Measurements from ENCODE around the gene MTR.

The MTR gene

GRCh38 chr1:236795035-236795756 lies at the start of gene MTR:
TSS of gene MTR (plus strand) at chr1:236795292. CDS start at chr1:236795704, 412 bp downstream.
- peak; percentile 99 for ATAC-seq
- TF ChIP-seq CSDC2 (CRISPR knock-in tag; IDR thresholded peaks at IDR 0.05), result no peak
- TF ChIP-seq, protein P1, sequence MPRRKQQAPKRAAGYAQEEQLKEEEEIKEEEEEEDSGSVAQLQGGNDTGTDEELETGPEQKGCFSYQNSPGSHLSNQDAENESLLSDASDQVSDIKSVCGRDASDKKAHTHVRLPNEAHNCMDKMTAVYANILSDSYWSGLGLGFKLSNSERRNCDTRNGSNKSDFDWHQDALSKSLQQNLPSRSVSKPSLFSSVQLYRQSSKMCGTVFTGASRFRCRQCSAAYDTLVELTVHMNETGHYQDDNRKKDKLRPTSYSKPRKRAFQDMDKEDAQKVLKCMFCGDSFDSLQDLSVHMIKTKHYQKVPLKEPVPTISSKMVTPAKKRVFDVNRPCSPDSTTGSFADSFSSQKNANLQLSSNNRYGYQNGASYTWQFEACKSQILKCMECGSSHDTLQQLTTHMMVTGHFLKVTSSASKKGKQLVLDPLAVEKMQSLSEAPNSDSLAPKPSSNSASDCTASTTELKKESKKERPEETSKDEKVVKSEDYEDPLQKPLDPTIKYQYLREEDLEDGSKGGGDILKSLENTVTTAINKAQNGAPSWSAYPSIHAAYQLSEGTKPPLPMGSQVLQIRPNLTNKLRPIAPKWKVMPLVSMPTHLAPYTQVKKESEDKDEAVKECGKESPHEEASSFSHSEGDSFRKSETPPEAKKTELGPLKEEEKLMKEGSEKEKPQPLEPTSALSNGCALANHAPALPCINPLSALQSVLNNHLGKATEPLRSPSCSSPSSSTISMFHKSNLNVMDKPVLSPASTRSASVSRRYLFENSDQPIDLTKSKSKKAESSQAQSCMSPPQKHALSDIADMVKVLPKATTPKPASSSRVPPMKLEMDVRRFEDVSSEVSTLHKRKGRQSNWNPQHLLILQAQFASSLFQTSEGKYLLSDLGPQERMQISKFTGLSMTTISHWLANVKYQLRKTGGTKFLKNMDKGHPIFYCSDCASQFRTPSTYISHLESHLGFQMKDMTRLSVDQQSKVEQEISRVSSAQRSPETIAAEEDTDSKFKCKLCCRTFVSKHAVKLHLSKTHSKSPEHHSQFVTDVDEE (CRISPR knock-in tag; IDR thresholded peaks at IDR 0.05), result no peak
- TF ChIP-seq ZFP3 (CRISPR knock-in tag; IDR thresholded peaks at IDR 0.05), result peak; percentile 43; the same call in 1 of the 2 replicates
- TF ChIP-seq ISL1 (CRISPR knock-in tag; IDR thresholded peaks at IDR 0.05), result no peak
- TF ChIP-seq TOX (CRISPR knock-in tag; IDR thresholded peaks at IDR 0.05; ENCODE audit: borderline replicate concordance), result no peak
- 0 out of 2 replicates have a peak, but pooled peaks have one; percentile 54 for TF ChIP-seq POU6F1 (CRISPR knock-in tag; IDR thresholded peaks at IDR 0.05; ENCODE audit: borderline replicate concordance, low read depth)
- TF ChIP-seq ZNF70 (CRISPR knock-in tag; IDR thresholded peaks at IDR 0.05), result peak; percentile 47; the same call in 1 of the 2 replicates
- TF ChIP-seq TCF4 (CRISPR knock-in tag; IDR thresholded peaks at IDR 0.05; ENCODE audit: borderline replicate concordance), result no peak
- TF ChIP-seq SNAI2 (CRISPR knock-in tag; IDR thresholded peaks at IDR 0.05), result no peak

- ATAC-seq, result no peak
- no peak for TF ChIP-seq CSDC2 (CRISPR knock-in tag; IDR thresholded peaks at IDR 0.05)
- TF ChIP-seq ZFP30 (CRISPR knock-in tag; IDR thresholded peaks at IDR 0.05), result no peak
- no peak for TF ChIP-seq CSRNP3 (CRISPR knock-in tag; IDR thresholded peaks at IDR 0.05)
- no peak for TF ChIP-seq ISL1 (CRISPR knock-in tag; IDR thresholded peaks at IDR 0.05)
- TF ChIP-seq GLIS3 (CRISPR knock-in tag; IDR thresholded peaks at IDR 0.05), result no peak
- no peak for TF ChIP-seq TOX (CRISPR knock-in tag; IDR thresholded peaks at IDR 0.05; ENCODE audit: borderline replicate concordance)
Observed at GRCh38 chr1:236746785-236747184, 48.3 kb upstream of the MTR start.

DNA sequence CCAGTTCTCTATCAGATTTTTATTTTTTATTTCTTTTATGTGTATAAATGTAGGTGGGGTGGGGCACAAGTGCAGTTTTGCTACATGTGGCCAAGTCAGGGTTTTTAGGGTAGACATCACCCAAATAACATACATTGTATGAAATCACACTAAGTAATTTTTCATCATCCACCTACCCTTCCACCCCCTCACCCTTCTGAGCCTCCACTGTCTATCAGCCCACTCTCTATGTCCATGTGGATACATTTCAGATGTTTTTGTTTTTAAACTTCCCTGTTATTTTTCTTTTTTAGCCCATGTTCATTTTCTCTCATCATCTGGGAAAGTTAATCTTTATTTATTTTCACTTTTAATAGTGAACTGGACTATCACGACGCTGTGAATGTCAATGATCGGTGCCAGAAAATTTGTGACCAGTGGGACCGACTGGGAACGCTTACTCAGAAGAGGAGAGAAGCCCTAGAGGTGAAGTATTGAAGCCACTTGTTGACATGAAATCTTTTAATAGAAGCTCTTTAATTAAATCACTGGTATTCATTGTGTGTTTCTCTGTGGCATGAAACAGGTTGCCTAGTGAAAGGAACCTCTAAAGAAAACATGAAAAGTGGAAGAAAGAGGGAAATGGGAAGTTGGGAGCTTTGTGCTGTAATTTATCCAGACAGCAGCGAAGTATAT lies 47.6 kb upstream of the MTR start:
- ATAC-seq, result no peak
- TF ChIP-seq TOX (CRISPR knock-in tag; IDR thresholded peaks at IDR 0.05; ENCODE audit: borderline replicate concordance), result no peak
- TF ChIP-seq POU6F1 (CRISPR knock-in tag; IDR thresholded peaks at IDR 0.05; ENCODE audit: borderline replicate concordance, low read depth), result no peak
- TF ChIP-seq CREB5 (CRISPR knock-in tag; IDR thresholded peaks at IDR 0.05; ENCODE audit: low read depth), result no peak
- TF ChIP-seq GLIS3 (CRISPR knock-in tag; IDR thresholded peaks at IDR 0.05), result no peak
- TF ChIP-seq TCF4 (CRISPR knock-in tag; IDR thresholded peaks at IDR 0.05; ENCODE audit: borderline replicate concordance), result no peak
- no peak for TF ChIP-seq RARB (CRISPR knock-in tag; IDR thresholded peaks at IDR 0.05)
- no peak for TF ChIP-seq SNAI2 (CRISPR knock-in tag; IDR thresholded peaks at IDR 0.05)
- no peak for TF ChIP-seq ARNTL (CRISPR knock-in tag; IDR thresholded peaks at IDR 0.05; ENCODE audit: borderline replicate concordance, low read depth)
- no peak for TF ChIP-seq ZNF8 (CRISPR knock-in tag; IDR thresholded peaks at IDR 0.05)
- TF ChIP-seq ZFP30 (CRISPR knock-in tag; IDR thresholded peaks at IDR 0.05), result no peak
- TF ChIP-seq BACH2 (CRISPR knock-in tag; IDR thresholded peaks at IDR 0.05; ENCODE audit: borderline replicate concordance), result no peak
- no peak for TF ChIP-seq PPARA (CRISPR knock-in tag; IDR thresholded peaks at IDR 0.05; ENCODE audit: borderline replicate concordance)
- no peak for TF ChIP-seq CSDC2 (CRISPR knock-in tag; IDR thresholded peaks at IDR 0.05)
- TF ChIP-seq, protein P1 (CRISPR knock-in tag; IDR thresholded peaks at IDR 0.05), result no peak
- no peak for TF ChIP-seq ESRRG (CRISPR knock-in tag; IDR thresholded peaks at IDR 0.05)
- TF ChIP-seq ZNF70 (CRISPR knock-in tag; IDR thresholded peaks at IDR 0.05), result no peak
- no peak for TF ChIP-seq ISL1 (CRISPR knock-in tag; IDR thresholded peaks at IDR 0.05)
- TF ChIP-seq ZFP3 (CRISPR knock-in tag; IDR thresholded peaks at IDR 0.05), result no peak
- no peak for TF ChIP-seq ZNF565 (CRISPR knock-in tag; conservative IDR thresholded peaks at IDR 0.05; ENCODE audit: low read depth)
- TF ChIP-seq ZC3H10 (CRISPR knock-in tag; IDR thresholded peaks at IDR 0.05), result no peak

Data from SK-N-SH treated with all-trans-retinoic acid at 6 μM for 48 hours (cell line).